Nephron progenitor cell (in vitro differentiated cells): ENCODE results near the gene ITPR1.

Experiments used
- DNase-seq: peaks from one replicate; pipeline ENCODE4 v3.0.0; 2021
- H3K27ac Mint-ChIP-seq: 2 replicates; pipeline ENCODE4 v1.8.0; 2021; ENCODE audit warnings: mild to moderate bottlenecking, moderate library complexity, mixed read lengths
- H3K27me3 Mint-ChIP-seq: 2 replicates; pipeline ENCODE4 v1.8.0; 2021; ENCODE audit warnings: mild to moderate bottlenecking, low read depth, mixed read lengths; ENCODE audit not compliant: poor library complexity
- H3K36me3 Mint-ChIP-seq: 2 replicates; pipeline ENCODE4 v1.8.0; 2021; ENCODE audit warnings: low read depth, mixed read lengths
- H3K4me1 Mint-ChIP-seq: 2 replicates; pipeline ENCODE4 v1.8.0; 2021; ENCODE audit warnings: mixed read lengths
- H3K4me3 Mint-ChIP-seq: 2 replicates; pipeline ENCODE4 v1.8.0; 2021; ENCODE audit warnings: mild to moderate bottlenecking, moderate library complexity, mixed read lengths
- H3K9me3 Mint-ChIP-seq: 2 replicates; pipeline ENCODE4 v1.8.0; 2021; ENCODE audit warnings: mild to moderate bottlenecking, moderate library complexity, mixed read lengths
- TF ChIP-seq, protein P1 (sequence below): fragments of 200-600 bp; sonication (generic); IDR thresholded peaks from 2 replicates; pipeline ENCODE4 v1.5.0; 2021; ENCODE audit warnings: antibody characterized with exemption

The ITPR1 gene

DNA sequence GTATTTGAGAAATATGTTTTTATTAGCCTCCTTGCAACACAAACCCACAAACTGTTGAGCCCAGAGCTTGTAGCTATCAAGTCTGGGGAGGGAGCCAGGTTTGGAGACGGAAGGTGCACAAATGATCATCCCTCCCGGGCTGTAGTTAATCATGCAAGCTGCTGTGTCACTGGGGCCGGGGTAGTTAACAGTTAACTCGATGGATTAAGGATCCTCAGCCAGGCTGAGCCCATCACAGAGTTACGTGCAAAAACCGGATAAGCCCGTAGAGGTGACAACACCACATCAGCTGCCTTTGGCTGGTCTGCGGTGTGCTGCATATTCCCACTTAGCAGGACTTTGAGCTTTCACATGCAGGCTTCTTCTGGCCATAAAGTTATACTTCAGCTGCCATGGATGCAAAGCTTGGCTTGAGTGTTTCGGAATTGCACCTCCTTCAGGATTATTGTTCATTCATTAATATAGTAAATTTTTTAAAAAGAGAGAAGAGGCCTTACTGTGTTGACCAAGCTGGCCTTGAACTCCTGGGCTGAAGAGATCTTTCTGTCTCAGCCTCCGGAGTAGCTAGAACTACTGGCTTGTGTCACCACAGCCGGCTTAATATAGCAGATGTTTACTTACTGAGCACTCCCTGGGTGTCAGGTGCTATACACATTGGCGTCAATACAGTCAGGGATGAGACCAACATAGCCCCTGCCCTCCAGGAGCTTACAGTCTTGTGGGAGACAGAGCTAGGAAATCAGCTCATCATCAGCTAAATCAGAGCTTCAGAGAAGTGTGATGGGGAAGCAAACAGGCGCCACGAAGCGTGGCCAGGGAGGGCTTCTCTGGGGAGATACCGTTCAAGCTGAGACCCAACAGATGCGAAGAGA, 259.3 kb downstream of the ITPR1 start:
- no peak overlapping the region for H3K4me3 Mint-ChIP-seq
- TF ChIP-seq, protein P1, sequence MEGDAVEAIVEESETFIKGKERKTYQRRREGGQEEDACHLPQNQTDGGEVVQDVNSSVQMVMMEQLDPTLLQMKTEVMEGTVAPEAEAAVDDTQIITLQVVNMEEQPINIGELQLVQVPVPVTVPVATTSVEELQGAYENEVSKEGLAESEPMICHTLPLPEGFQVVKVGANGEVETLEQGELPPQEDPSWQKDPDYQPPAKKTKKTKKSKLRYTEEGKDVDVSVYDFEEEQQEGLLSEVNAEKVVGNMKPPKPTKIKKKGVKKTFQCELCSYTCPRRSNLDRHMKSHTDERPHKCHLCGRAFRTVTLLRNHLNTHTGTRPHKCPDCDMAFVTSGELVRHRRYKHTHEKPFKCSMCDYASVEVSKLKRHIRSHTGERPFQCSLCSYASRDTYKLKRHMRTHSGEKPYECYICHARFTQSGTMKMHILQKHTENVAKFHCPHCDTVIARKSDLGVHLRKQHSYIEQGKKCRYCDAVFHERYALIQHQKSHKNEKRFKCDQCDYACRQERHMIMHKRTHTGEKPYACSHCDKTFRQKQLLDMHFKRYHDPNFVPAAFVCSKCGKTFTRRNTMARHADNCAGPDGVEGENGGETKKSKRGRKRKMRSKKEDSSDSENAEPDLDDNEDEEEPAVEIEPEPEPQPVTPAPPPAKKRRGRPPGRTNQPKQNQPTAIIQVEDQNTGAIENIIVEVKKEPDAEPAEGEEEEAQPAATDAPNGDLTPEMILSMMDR = no peak
- H3K9me3 Mint-ChIP-seq = no peaks in the 10 kb centered on the region
- H3K27ac Mint-ChIP-seq = no peak overlapping the region
- H3K36me3 Mint-ChIP-seq = peaks cover 98% of the 10 kb centered on the region
- H3K27me3 Mint-ChIP-seq = no peaks in the 10 kb centered on the region
- H3K4me1 Mint-ChIP-seq = peaks cover 46% of the 10 kb centered on the region
- no peak for DNase-seq

DNA sequence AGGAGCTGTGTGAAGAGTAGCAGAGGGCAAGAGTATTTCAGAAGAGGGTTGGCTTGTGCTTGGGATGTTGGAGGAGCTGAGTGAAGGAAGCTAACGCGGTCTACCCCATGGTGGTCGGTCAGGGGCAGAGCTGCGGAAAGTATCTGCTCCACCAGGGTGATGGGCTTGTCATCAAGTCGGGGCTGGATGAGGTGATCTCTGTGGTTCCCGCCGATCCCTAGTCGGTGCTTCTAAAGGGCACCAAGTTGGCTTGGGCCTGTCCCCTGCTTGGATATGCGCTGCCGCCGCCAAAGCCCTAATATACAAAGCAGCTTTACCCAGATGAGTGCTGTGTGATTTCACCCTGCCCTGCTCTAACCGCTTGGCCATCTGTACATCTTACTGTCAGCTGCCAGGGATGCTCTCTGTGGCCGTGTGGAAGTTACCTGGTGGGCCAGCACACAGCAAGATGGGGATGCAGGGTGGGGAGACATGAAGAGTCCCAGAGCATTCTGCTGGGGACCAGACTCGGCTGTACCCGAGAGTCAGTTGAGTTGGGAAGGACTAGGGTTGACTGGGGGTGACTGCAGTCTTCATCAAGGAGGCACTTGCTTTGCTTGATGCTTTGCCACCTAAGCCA, 260.0 kb downstream of the ITPR1 start:
- peak overlapping the region; percentile 36 for H3K27ac Mint-ChIP-seq
- peaks cover 2% of the 10 kb centered on the region for H3K27me3 Mint-ChIP-seq
- H3K9me3 Mint-ChIP-seq = no peaks in the 10 kb centered on the region
- DNase-seq = no peak
- H3K4me3 Mint-ChIP-seq = no peak overlapping the region
- TF ChIP-seq, protein P1 = no peak
- H3K4me1 Mint-ChIP-seq = peaks cover 47% of the 10 kb centered on the region
- H3K36me3 Mint-ChIP-seq = peaks cover 98% of the 10 kb centered on the region

DNA sequence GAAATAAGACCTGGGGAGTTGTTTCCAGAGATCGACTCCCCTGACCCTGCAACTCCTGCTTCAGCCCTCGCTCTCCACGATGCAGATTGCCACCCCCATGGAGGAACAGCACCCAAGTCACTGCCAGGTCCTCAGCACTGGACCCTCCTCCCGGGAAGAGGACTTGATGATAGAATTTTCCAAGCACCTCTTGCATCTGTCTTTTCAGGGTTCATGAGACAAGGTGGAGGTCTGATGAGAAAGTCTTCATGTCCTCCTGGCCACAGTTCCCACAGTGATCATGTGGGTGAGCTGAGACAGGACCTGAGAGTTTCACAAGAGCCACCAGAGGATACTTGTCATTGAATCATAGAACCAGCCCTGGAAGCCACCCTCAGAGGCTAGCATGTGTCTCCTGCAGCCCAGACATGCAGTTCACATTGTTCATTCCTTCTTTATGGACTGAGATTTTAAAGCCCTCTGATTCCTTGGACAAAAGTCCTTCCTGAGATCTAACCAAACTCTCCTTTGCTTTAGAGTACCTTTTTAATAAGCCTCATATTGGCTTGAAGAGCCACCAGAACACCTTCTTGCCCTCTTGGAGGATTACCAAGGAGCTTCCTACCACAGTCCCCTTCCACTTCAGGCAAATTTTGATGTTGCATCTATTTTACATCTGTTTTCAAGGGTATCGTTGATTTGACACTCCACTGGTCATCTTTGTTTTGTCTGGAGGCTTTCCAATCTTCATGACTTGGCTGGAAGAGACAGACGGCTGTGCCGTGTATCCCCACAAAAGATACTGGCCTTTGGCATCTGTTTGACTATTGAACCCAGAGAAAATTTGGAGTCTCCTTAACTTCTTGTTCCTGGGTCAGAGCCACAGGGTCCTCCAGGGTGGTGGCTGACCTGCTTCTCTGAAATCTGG, 261.3 kb downstream of the ITPR1 start:
- peaks cover 43% of the 10 kb centered on the region for H3K4me1 Mint-ChIP-seq
- H3K36me3 Mint-ChIP-seq = peaks cover 98% of the 10 kb centered on the region
- DNase-seq = no peak
- TF ChIP-seq, protein P1 = no peak
- H3K27ac Mint-ChIP-seq = no peak overlapping the region
- peaks cover 2% of the 10 kb centered on the region for H3K27me3 Mint-ChIP-seq
- no peak overlapping the region for H3K4me3 Mint-ChIP-seq
- H3K9me3 Mint-ChIP-seq = no peaks in the 10 kb centered on the region

DNA sequence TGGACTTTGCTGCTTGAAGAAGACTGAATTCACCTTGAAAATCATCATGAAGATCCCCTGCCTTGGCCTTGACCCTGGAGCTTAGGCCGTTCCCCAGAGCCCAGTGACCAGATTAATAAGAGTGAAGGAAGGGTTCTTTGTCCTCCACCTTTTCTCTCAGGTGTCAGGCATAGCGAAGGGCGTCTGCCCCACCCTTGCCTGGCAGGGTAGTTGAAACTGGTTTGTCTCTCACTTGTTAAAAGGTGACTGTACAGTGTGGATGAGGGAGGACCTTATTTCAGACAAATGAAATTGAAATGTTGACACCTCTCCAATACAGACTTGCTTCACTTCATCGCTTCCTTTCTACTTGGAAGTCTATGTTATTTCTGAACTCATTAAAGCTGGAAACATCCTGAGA, 262.4 kb downstream of the ITPR1 start:
- TF ChIP-seq, protein P1 = no peak
- Mint-ChIP-seq H3K4me3 (no peak overlapping the region), H3K27ac (no peak overlapping the region), H3K9me3 (peaks cover 6% of the 10 kb centered on the region), H3K27me3 (peaks cover 2% of the 10 kb centered on the region), H3K4me1 (peaks cover 38% of the 10 kb centered on the region), H3K36me3 (peaks cover 98% of the 10 kb centered on the region)
- DNase-seq = no peak

DNA sequence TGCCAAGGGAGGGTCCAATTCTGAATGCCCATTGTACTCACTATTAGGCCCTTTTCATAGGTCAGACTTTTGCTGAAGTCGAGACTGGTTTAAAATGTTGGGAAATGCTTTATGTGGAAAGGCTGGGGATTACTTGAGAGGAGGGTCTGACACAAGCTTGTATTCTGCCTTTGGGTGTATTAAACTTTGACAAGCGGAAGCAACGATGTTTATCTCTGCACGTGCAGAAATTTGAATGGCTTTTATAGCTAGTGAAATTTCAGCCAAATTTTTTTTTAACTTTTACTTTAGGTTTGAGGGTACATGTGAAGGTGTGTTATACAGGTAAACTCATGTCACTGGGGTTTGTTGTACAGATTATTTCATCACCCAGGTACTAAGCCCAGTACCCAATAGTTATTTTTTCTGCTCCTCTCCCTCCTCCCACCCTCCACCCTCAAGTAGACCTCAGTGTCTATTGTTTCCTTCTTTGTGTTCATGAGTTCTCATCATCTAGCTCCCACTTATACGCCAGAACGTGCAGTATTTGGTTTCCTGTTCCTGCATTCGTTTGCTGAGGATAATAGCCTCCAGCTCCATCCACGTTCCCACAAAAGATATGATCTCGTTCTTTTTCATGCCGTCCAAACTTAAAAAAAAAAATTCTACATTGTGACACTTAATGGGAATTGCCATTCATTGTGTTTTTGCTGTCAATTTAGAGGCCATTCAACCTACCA, 263.1 kb downstream of the ITPR1 start:
- Mint-ChIP-seq H3K27ac (peak overlapping the region; percentile 82), H3K4me1 (peaks cover 32% of the 10 kb centered on the region), H3K4me3 (no peak overlapping the region)

More for the DNA sequence above, 263.1 kb downstream of the ITPR1 start:
- no peak for DNase-seq
- TF ChIP-seq, protein P1 = no peak
- peaks cover 5% of the 10 kb centered on the region for H3K27me3 Mint-ChIP-seq
- H3K36me3 Mint-ChIP-seq = peaks cover 98% of the 10 kb centered on the region
- H3K9me3 Mint-ChIP-seq = peaks cover 12% of the 10 kb centered on the region
